SJCRH30 (cell line): Measurements from ENCODE around the gene SLC35F3. TPM values are rescaled to one million over a fixed set of nuclear protein-coding genes. Genes with fewer than 3 reads are reported as not detected.
"Not testable (repeated sequence)": the region's sequence is repeated elsewhere in the genome, so short reads cannot be mapped to it uniquely, and the experiment has no call there.

Experiments used
- DNase-seq, 2 experiments: peaks; one replicate each; pipeline ENCODE4 v3.0.0-alpha.2; 2015 to 2020
- H3K27ac ChIP-seq: fragments of 250-450 bp; sonication (Bioruptor Pico); 2 replicates; pipeline ENCODE4 v1.5.1; 2020; ENCODE audit warnings: mild to moderate bottlenecking, moderate library complexity
- H3K27me3 ChIP-seq: fragments of 250-450 bp; sonication (Bioruptor Pico); 2 replicates; pipeline ENCODE4 v1.5.1; 2020; ENCODE audit warnings: mild to moderate bottlenecking, moderate library complexity
- H3K36me3 ChIP-seq: fragments of 250-450 bp; sonication (Bioruptor Pico); 2 replicates; pipeline ENCODE4 v1.5.1; 2020; ENCODE audit warnings: mild to moderate bottlenecking, moderate library complexity
- H3K4me1 ChIP-seq: fragments of 250-450 bp; sonication (Bioruptor Pico); 2 replicates; pipeline ENCODE4 v1.5.1; 2020; ENCODE audit warnings: mild to moderate bottlenecking, moderate library complexity
- H3K4me3 ChIP-seq: fragments of 250-450 bp; sonication (Bioruptor Pico); 2 replicates; pipeline ENCODE4 v1.5.1; 2020; ENCODE audit warnings: mild to moderate bottlenecking, moderate library complexity
- H3K9me3 ChIP-seq: fragments of 250-450 bp; sonication (Bioruptor Pico); replicated peaks from 2 replicates; pipeline ENCODE4 v1.5.1; 2020; ENCODE audit warnings: mild to moderate bottlenecking, moderate library complexity
- total RNA-seq: library from RNA; depleted of rRNA; stranded (reverse); fragments of >200 nt; shearing (Covaris generic); gene quantifications from 2 replicates; pipeline ENCODE4 v1.2.3, GENCODE V29; 2014

SLC35F3 gene
- total RNA-seq, 1 experiment from 2014 or later = not detected

DNA sequence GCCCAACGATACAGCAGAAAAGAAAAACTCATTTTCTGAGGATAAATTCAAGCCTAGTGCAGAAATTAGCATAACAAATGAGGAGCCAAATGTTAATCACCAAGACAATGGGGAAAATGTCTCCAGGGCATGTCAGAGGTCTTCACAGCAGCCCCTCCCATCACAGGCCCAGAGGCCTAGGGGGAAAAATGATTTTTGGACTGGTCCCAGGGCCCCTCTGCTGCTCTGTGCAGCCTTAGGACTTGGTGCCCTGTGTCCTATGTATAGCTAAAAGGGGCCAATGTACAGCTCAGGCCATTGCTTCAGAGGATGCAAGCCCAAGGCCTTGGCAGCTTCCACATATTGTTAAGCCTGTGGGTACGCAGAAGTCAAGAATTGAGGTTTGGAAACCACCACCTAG, 13.3 kb upstream of the SLC35F3 start:
- H3K4me1 ChIP-seq, H3K9me3 ChIP-seq, H3K27me3 ChIP-seq, H3K4me3 ChIP-seq, H3K27ac ChIP-seq, H3K36me3 ChIP-seq, DNase-seq: not testable (repeated sequence)

DNA sequence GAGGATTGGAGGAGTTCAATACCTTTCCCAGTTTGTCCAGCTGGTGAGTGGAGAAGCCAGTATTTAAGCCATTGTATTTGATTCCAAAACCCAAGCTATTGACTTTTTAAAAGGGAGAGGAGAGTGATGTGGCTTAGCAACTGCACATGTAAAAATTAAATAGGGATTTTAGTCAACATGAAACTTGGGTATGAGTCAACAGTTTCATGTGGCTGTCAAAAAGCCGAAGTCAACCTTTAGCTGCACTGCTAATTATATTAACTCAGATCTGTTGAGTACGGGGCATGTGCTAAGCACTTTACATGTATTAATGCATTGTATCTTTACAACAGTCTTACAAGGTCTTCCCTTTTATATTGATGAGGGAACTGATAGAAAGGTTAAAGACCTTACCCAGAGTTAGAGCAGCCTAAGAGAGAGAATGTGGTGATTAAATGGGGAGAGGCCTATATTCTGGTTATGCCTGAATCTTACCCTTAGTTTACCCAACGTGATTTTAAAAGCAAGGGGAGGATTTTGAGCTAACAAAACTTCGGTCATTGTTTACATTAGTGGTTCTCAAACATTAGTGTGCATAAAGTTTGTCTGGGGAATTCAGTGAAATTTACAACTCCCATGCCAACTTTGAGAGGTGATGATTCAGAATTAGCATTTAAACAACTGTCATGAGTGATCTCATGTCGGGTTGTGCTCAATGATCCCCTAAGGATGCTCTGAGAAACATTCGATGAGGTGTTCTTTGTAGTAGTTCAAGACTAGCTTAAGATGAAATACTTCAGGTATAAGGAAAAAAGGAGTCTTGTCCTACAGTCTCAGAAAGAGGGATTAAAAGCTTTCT, 6.9 kb upstream of the SLC35F3 start:
- Histone ChIP-seq H3K4me3 (no peak overlapping the region), H3K27ac (no peak overlapping the region), H3K4me1 (no peaks in the 10 kb centered on the region), H3K36me3 (no peaks in the 10 kb centered on the region), H3K27me3 (no peaks in the 10 kb centered on the region), H3K9me3 (no peaks in the 10 kb centered on the region)
- no peak for DNase-seq

GRCh38 chr1:233901495-233901894, 3.0 kb upstream of the SLC35F3 start:
- H3K4me1 ChIP-seq = no peaks in the 10 kb centered on the region

DNA sequence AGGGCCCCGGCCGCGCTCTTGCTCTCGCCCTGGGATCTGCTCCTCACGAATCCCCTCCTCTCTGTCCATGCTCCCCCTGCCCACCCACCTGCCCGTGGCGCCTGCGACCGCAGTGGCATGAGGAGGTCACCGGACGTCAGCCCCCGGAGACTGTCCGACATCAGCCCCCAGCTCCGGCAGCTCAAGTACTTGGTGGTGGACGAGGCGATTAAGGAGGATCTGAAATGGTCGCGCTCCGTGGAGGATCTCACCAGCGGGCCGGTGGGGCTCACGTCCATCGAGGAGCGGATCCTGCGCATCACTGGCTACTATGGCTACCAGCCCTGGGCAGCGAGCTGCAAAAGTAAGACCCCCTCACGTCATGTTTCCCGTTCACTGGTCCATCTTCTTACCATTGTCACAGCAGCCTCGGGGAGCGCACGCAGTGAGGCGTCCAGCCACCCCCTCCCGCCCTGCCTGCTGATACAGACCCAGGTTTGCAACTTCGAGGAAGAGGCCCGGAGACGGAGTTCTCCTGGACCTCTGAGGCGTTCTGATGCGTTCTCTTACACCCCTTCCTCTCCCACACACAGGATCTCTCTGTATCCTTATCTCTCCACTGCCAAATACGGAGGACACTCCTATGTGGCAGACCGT, 1.1 kb downstream of the SLC35F3 start:
- Histone ChIP-seq H3K27ac (no peak overlapping the region), H3K36me3 (no peaks in the 10 kb centered on the region), H3K4me3 (no peak overlapping the region), H3K4me1 (no peaks in the 10 kb centered on the region), H3K27me3 (no peaks in the 10 kb centered on the region), H3K9me3 (no peaks in the 10 kb centered on the region)
- no peak for DNase-seq

More at GRCh38 chr1:233901495-233901894, 3.0 kb upstream of the SLC35F3 start:
- Histone ChIP-seq H3K9me3 (no peaks in the 10 kb centered on the region), H3K27me3 (no peaks in the 10 kb centered on the region), H3K36me3 (no peaks in the 10 kb centered on the region), H3K27ac (no peak overlapping the region), H3K4me3 (no peak overlapping the region)
- no peak for DNase-seq

DNA sequence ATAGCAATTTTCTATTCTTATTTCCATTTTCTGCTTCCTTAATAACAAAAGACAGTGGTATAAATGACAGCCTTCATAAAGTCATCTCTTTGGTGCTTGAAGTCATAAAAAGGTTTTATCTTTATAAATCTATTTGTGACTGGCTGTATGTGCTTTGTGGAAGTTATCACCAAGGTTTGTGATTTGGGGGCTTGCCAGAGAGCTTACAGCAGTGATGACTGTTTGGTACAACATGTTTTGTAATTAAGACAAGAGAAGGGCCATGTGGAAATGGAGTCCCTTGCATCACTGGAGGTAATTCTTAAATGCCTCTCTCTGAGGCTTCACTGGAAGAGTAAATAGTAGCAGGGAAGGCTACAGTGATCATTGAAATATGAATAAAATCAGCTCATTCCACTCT, 2.7 kb downstream of the SLC35F3 start:
- DNase-seq = no peak
- H3K9me3 ChIP-seq = no peaks in the 10 kb centered on the region
- H3K4me3 ChIP-seq = no peak overlapping the region
- no peaks in the 10 kb centered on the region for H3K27me3 ChIP-seq
- no peaks in the 10 kb centered on the region for H3K4me1 ChIP-seq
- H3K36me3 ChIP-seq = no peaks in the 10 kb centered on the region
- H3K27ac ChIP-seq = no peak overlapping the region

DNA sequence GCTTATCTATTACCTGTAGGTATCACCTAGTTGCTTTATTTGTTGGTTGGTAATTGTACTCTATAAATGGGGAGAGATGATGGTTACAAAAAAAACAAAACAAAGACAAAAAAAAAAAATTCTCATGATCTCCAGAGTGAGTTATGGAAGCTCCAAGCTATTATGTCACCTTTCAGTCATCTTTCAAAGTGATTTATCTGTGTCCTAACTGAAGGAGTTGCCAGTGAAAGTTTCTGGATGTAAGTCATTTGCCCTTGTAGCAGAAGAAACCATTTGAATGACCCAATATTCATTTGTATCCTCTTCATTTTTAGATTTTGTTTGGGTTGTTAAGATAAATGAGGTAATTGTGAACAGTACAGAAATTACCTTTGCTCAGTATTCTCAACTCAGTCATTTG, 3.6 kb downstream of the SLC35F3 start:
- DNase-seq = no peak
- H3K4me3 ChIP-seq = no peak overlapping the region
- no peaks in the 10 kb centered on the region for H3K9me3 ChIP-seq
- H3K27me3 ChIP-seq = no peaks in the 10 kb centered on the region
- no peaks in the 10 kb centered on the region for H3K4me1 ChIP-seq
- H3K27ac ChIP-seq = no peak overlapping the region
- H3K36me3 ChIP-seq = no peaks in the 10 kb centered on the region

- no peak overlapping the region for H3K27ac ChIP-seq
- H3K27me3 ChIP-seq = no peaks in the 10 kb centered on the region
- peak in 1 of 2 experiments; percentile 4 for DNase-seq
- H3K36me3 ChIP-seq = no peaks in the 10 kb centered on the region
- no peaks in the 10 kb centered on the region for H3K9me3 ChIP-seq
- H3K4me1 ChIP-seq = no peaks in the 10 kb centered on the region
- H3K4me3 ChIP-seq = no peak overlapping the region
These were observed 4.7 kb downstream of the SLC35F3 start for GRCh38 chr1:233909195-233909594.

DNA sequence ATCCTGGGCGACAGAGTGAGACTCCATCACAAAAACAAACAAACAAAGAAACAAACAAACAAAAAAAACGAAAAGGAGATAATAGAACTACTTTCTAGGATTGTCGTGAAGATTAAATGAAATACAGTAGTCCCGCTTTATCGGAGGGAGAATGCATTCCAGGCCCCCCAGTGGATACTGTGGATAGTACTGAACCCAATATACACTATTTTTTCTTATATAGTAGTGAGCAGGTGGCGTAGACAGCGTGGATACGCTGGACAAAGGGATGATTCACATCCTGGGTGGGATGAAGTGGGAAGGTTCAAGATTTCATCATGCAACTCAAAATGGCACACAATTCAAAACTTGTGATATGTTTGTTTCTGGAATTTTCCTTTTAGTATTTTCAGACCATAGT, 8.0 kb downstream of the SLC35F3 start:
- H3K27ac ChIP-seq = no peak overlapping the region
- H3K4me3 ChIP-seq = no peak overlapping the region
- no peak for DNase-seq
- no peaks in the 10 kb centered on the region for H3K4me1 ChIP-seq
- no peaks in the 10 kb centered on the region for H3K36me3 ChIP-seq
- no peaks in the 10 kb centered on the region for H3K9me3 ChIP-seq
- H3K27me3 ChIP-seq = no peaks in the 10 kb centered on the region

DNA sequence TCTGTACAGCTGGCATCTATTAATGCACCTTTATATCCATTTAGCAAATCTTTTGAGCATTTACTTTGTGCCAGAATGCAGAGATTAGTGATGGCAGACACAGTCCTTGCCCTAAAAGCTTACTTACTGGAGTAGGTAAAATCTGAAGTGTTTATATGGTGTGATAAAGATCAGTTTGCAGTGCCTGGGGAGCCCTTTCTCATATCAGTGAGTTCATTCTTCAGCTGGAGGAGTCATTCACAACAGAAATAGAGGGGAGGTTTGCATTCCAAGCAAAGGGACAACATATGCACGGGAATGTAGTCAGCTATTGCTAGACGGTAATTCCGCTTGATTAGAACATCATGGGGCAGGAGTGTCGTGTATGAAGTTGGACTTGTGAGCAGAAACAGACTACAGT, 8.4 kb downstream of the SLC35F3 start:
- Histone ChIP-seq H3K4me3 (no peak overlapping the region), H3K36me3 (no peaks in the 10 kb centered on the region), H3K9me3 (no peaks in the 10 kb centered on the region), H3K27me3 (no peaks in the 10 kb centered on the region), H3K27ac (no peak overlapping the region), H3K4me1 (no peaks in the 10 kb centered on the region)
- DNase-seq = no peak

- Histone ChIP-seq H3K4me3 (no peak overlapping the region), H3K27ac (no peak overlapping the region), H3K27me3 (no peaks in the 10 kb centered on the region), H3K4me1 (no peaks in the 10 kb centered on the region), H3K9me3 (no peaks in the 10 kb centered on the region), H3K36me3 (no peaks in the 10 kb centered on the region)
- DNase-seq = no peak
These were observed 12.2 kb downstream of the SLC35F3 start for GRCh38 chr1:233916706-233917105.

- H3K36me3 ChIP-seq = no peaks in the 10 kb centered on the region
- no peak for DNase-seq
These were observed 15.3 kb downstream of the SLC35F3 start for GRCh38 chr1:233919786-233920185.

GRCh38 chr1:233928123-233928522, 23.6 kb downstream of the SLC35F3 start:
- Histone ChIP-seq H3K9me3 (no peaks in the 10 kb centered on the region), H3K27me3 (no peaks in the 10 kb centered on the region), H3K4me3 (no peak overlapping the region), H3K36me3 (no peaks in the 10 kb centered on the region), H3K4me1 (no peaks in the 10 kb centered on the region), H3K27ac (no peak overlapping the region)
- no peak for DNase-seq

More at GRCh38 chr1:233919786-233920185, 15.3 kb downstream of the SLC35F3 start:
- Histone ChIP-seq H3K27ac (no peak overlapping the region), H3K4me1 (no peaks in the 10 kb centered on the region), H3K4me3 (no peak overlapping the region), H3K27me3 (no peaks in the 10 kb centered on the region), H3K9me3 (no peaks in the 10 kb centered on the region)

- Histone ChIP-seq H3K4me3 (no peak overlapping the region), H3K27me3 (0 out of 2 replicates have a peak, but pooled peaks cover 2% of the 10 kb centered on the region), H3K4me1 (no peaks in the 10 kb centered on the region), H3K36me3 (no peaks in the 10 kb centered on the region), H3K9me3 (no peaks in the 10 kb centered on the region), H3K27ac (no peak overlapping the region)
- no peak for DNase-seq
These were observed 28.9 kb downstream of the SLC35F3 start for GRCh38 chr1:233933339-233933738.

DNA sequence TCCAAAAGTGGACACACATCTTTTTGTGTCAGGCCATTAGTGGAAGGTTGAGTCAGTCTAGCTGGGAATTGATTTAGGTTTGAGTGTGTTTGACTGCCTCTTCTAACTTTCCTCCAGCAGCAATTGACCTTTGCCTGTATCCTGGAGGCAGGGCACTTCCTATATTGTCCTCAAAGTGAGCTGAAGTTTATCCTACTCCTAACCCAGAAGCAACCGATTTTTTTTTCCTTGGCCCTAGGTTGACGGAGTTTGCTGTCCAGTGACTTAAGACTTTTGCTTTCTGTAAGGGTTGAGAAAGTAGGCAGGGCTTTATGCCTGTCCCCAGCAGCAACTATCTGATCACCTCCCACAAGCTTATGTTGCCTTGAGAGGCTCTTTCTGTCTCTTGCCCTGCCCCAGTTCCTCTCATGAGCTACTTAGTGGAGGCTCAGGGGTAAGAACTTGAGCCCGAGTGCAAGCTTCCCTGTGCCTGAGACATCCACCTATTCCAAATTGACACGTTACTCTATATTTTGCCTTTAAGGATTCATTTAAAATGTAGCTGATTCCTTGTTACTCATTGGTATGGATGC, 30.9 kb downstream of the SLC35F3 start:
- H3K27ac ChIP-seq = no peak overlapping the region

GRCh38 chr1:233936422-233936821, 31.9 kb downstream of the SLC35F3 start:
- H3K9me3 ChIP-seq = no peaks in the 10 kb centered on the region
- H3K27ac ChIP-seq = no peak overlapping the region
- no peak for DNase-seq
- H3K36me3 ChIP-seq = no peaks in the 10 kb centered on the region
- H3K27me3 ChIP-seq = 0 out of 2 replicates have a peak, but pooled peaks cover 4% of the 10 kb centered on the region
- H3K4me1 ChIP-seq = no peaks in the 10 kb centered on the region
- no peak overlapping the region for H3K4me3 ChIP-seq

More for the DNA sequence above, 30.9 kb downstream of the SLC35F3 start:
- Histone ChIP-seq H3K4me1 (no peaks in the 10 kb centered on the region), H3K27me3 (0 out of 2 replicates have a peak, but pooled peaks cover 4% of the 10 kb centered on the region), H3K4me3 (no peak overlapping the region), H3K9me3 (no peaks in the 10 kb centered on the region), H3K36me3 (no peaks in the 10 kb centered on the region)
- no peak for DNase-seq
